AG04449 (cell line): ENCODE data around the gene HSDL1.

Source experiments
- CTCF ChIA-PET: fragments of 350-600 bp; formaldehyde crosslinking; extraction: SDS; loops from one replicate; lab custom pipeline; 2021; ENCODE audit warnings: antibody characterized with exemption; lab: Yijun Ruan, JAX
- POLR2A ChIA-PET: fragments of 400-600, 350-600 bp; formaldehyde crosslinking; extraction: SDS; loops from one replicate; lab custom pipeline; 2020; ENCODE audit warnings: antibody characterized with exemption, inconsistent platforms; lab: Yijun Ruan, JAX
- DNase-seq: peaks from one replicate; pipeline ENCODE4 v3.0.0-alpha.2; 2010; ENCODE audit warnings: low read depth, low spot score
- H3K4me3 ChIP-seq: 2 replicates; pipeline ENCODE4 v1.5.1; 2011; ENCODE audit warnings: low read depth, mild to moderate bottlenecking, control low read depth, low read length
- TF ChIP-seq, protein P1 (sequence below): IDR thresholded peaks from one replicate; pipeline ENCODE4 v1.5.1; 2011; ENCODE audit warnings: mild to moderate bottlenecking, moderate library complexity, low read length, control low read depth, inconsistent platforms; ENCODE audit not compliant: insufficient read depth; ENCODE audit errors: missing control alignments

Gene HSDL1

DNA sequence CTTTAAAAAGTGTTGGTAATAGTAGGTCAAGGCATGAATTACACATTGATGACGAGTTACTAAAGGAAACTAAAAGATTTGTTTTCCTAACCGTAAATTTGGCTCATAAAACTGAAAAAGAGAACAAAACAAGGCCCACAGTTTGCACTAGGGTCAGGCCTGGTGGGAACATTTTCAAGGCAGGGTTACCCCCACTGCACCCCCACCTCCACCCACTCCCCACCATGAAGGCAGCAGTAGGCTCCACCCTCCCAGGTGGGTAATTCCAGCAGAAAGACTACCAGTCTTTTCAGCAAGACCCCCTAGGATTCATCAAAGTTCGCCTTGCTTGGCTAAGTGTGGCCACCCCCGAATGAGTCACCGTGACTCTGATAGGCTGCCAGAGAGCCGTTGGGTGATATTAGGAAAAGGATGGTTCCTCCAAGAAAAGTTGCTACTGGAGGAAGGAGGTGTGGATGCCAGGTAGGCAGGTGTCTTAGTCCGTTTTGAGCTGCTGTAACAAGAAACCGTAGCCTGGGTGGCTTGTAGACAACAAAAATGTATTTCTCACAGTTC is 8.8 kb upstream of the HSDL1 start:
- no peak overlapping the region for H3K4me3 ChIP-seq
- no peak for DNase-seq
- TF ChIP-seq, protein P1, sequence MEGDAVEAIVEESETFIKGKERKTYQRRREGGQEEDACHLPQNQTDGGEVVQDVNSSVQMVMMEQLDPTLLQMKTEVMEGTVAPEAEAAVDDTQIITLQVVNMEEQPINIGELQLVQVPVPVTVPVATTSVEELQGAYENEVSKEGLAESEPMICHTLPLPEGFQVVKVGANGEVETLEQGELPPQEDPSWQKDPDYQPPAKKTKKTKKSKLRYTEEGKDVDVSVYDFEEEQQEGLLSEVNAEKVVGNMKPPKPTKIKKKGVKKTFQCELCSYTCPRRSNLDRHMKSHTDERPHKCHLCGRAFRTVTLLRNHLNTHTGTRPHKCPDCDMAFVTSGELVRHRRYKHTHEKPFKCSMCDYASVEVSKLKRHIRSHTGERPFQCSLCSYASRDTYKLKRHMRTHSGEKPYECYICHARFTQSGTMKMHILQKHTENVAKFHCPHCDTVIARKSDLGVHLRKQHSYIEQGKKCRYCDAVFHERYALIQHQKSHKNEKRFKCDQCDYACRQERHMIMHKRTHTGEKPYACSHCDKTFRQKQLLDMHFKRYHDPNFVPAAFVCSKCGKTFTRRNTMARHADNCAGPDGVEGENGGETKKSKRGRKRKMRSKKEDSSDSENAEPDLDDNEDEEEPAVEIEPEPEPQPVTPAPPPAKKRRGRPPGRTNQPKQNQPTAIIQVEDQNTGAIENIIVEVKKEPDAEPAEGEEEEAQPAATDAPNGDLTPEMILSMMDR, result no peak
- CTCF ChIA-PET, result interaction anchor here (1.0 to 3.7 kb wide), 4 partner anchors 13 to 33 kb away, joined by 3 to 18 read pairs (median 4); partner anchors contain the start of gene TAF1C
- POLR2A ChIA-PET, result interaction anchor here (0.9 kb wide), 1 partner anchor 9 kb away, joined by 3 read pairs; the partner anchor contains the start of genes DNAAF1 and HSDL1

DNA sequence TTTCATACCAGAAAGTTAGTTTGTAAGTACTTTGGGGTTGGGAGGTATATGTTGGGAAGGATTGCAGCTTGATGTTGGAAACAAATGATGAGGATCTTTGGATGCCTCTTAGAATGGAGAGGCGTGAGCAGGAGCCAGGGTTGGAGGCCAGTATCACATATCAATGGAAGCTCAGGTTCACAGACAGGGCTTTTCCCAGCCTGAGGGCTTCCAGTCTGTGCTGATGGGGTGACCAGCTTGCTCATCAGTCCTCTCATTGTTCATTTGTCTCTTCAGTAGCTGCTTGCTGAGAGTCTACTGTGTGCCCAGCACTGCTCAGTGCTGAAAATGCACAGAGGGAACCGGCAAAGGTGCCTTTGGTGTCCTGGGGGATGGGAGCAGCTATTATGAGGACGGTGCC is 5.9 kb upstream of the HSDL1 start:
- TF ChIP-seq, protein P1, result no peak
- H3K4me3 ChIP-seq, result no peak overlapping the region
- no peak for DNase-seq
- CTCF ChIA-PET, result interaction anchor here (1.0 to 1.7 kb wide), 4 partner anchors 10 to 66 kb away, joined by 3 to 6 read pairs (median 4); no protein-coding TSS in a partner anchor
- POLR2A ChIA-PET, result no interaction called here

DNA sequence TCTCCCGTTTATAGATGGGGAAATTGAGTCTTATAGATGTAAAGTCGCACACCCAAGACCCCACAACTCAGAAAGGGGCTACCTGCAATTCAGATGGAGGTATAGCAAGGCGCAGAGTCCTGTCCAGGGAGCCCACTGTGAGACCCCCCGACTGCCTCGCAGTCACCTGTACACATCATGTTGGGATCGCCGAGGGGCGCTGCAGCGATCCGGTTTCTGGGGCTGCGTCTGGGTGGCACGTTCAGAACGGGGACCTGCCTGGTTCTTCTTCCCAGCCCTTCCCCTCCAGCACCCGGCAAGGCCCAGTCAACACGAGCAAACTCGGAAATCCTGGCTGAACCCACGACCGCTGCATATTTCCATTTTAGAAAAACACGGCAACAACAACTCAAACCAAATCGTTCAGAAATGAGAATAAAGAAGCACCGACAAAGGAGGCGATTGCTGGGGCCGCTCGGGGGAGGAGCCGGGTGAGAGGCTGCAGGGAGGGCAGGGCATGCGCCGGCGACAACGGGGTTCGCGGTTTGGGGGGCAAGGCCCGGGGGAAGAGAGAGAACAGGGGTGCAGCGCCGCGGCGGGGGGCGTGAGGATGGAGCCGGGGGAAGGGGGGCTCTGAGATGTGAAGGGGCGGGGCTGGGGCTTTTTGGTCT is 643 bp downstream of the HSDL1 start:
- peak overlapping the region; percentile 82 for H3K4me3 ChIP-seq
- POLR2A ChIA-PET, result interaction anchor here (1.0 to 1.5 kb wide), 2 partner anchors 10 to 27 kb away, joined by 3 to 8 read pairs; partner anchors contain the start of gene MBTPS1
- DNase-seq, result no peak
- CTCF ChIA-PET, result interaction anchor here (1.0 to 1.4 kb wide), 5 partner anchors 8 to 78 kb away, joined by 3 to 4 read pairs (median 3); partner anchors contain the start of genes MBTPS1 and TAF1C
- TF ChIP-seq, protein P1, result no peak

DNA sequence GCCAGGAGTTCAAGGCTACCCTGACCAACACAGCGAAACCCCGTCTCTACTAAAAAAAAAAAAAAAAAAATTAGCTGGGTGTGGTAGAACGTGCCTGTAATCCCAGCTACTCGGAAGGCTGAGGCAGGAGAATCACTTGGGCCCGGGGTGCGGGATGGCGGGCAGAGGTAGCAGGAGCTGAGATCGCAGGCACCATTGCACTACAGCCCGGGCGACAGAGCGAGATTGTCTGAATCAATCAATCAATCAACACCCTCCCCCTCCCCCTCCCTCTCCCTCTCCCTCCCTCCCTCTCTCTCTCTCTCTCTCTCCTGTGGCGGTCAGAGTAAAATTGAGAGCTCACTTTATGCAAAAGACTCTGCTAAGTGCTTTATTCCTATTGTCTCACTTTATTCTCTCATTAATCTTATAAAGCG is 1.2 kb downstream of the HSDL1 start:
- ChIA-PET POLR2A (no interaction called here), CTCF (interaction anchor here (1.0 kb wide), 2 partner anchors 27 to 59 kb away, joined by 3 read pairs; partner anchors contain the start of gene MBTPS1)
- no peak for DNase-seq
- H3K4me3 ChIP-seq, result peak overlapping the region; percentile 82
- TF ChIP-seq, protein P1, result no peak

DNA sequence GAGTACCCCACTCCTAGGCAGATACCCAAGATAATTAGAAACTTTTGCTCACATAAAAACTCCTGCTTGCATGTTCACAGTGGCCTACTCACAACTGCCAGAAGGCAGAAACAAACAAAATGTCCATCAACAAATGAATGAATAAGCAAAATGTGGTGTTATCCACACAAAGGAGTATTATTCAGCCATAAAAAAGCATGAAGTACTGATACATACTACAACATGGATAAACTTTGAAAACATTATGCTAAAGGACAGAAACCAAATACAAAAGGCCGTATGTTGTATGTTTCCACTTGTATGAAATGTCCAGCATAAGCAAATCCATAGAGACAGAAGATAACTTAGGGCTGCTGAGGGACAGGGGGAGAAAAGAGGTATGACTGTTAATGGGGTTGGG is 1.9 kb downstream of the HSDL1 start:
- DNase-seq, result no peak
- no peak overlapping the region for H3K4me3 ChIP-seq
- TF ChIP-seq, protein P1, result no peak
- ChIA-PET POLR2A (no interaction called here), CTCF (interaction anchor here (1.0 kb wide), 1 partner anchor 45 kb away, joined by 3 read pairs; no protein-coding TSS in a partner anchor)

DNA sequence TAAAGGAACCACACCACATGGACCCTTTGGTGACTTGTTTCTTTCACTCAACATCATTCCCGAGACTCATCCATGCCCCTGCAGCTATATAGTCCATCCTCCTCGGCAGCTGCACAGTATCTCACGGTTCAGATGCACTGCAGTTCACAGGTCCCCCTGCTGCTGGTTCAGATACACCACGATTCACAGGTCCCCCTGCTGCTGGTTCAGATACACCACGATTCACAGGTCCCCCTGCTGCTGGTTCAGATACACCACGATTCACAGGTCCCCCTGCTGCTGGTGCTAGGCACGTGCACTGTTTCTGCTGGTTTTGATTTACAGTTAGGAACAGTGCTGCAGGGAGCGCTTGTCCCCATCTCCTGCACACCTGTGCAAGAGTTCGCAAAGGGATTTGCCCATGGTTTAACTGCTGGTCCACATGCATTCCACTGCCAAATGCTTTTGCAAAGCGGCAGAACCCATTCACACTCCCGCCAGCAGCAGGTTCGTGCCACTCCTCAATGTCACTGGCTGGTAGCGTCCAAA is 3.8 kb downstream of the HSDL1 start:
- DNase-seq, result no peak
- no peak overlapping the region for H3K4me3 ChIP-seq
- ChIA-PET CTCF (no interaction called here), POLR2A (no interaction called here)
- TF ChIP-seq, protein P1, result no peak
